NCI-H1092 treated with DMSO at 0.1 percent for 48 hours (cell line): Measurements from ENCODE around the gene INAFM1.
A peak's percentile ranks its signal among the peaks of the same experiment; 100 is the strongest.

Experiments
- DNase-seq: peaks from one replicate; lab custom pipeline; 2025; lab: John Stamatoyannopoulos, UW

Gene INAFM1

DNA sequence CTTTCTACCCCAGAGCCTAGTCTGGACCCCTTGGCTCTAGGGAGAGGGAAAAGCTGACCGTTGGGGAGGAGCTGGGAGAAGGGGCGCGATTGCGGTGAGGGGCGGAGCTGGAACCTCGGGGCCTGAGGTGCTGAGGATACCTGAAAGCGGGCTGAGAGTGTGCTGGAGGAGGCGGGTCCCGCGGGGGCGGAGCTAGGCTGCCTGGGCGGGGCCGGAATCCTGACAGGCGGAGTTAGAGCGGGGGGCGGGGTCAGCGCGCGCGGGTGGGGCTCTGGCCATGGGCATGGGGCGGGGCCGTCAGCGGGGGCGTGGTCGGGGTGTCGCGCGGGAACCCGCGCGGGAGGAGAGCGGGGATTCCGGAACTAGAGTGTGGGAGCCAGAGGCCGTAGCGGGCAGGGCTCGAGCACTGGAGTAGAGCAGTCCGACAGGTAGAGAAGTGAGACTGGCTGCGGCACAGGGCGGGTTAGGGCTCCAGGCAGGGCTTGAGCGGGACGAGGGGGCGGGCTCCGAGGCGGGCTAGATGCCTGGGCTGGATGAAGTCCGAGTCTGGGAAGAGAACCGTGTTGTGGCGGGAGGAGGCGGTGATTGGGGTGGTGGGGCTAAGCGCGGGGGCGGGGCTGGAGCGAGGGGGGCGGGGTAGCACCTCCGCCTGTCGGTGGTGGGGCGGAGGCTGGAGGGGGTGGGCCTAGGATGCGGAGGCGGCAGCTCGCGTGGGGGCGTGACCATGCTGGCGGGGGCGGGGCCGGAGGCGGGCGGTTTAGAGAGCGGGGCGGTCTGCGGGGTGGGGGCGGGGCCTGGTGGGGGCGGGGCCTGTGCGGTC, at the start of gene INAFM1:
Gene INAFM1, plus strand, starts transcription at position 815 of the 820 bp plus-strand sequence. CDS start 35 bp downstream, outside the sequence.
- DNase-seq: peak; percentile 75

- DNase-seq: peak; percentile 72
Observed at GRCh38 chr19:47225746-47226425, 48.8 kb upstream of the INAFM1 start.

DNA sequence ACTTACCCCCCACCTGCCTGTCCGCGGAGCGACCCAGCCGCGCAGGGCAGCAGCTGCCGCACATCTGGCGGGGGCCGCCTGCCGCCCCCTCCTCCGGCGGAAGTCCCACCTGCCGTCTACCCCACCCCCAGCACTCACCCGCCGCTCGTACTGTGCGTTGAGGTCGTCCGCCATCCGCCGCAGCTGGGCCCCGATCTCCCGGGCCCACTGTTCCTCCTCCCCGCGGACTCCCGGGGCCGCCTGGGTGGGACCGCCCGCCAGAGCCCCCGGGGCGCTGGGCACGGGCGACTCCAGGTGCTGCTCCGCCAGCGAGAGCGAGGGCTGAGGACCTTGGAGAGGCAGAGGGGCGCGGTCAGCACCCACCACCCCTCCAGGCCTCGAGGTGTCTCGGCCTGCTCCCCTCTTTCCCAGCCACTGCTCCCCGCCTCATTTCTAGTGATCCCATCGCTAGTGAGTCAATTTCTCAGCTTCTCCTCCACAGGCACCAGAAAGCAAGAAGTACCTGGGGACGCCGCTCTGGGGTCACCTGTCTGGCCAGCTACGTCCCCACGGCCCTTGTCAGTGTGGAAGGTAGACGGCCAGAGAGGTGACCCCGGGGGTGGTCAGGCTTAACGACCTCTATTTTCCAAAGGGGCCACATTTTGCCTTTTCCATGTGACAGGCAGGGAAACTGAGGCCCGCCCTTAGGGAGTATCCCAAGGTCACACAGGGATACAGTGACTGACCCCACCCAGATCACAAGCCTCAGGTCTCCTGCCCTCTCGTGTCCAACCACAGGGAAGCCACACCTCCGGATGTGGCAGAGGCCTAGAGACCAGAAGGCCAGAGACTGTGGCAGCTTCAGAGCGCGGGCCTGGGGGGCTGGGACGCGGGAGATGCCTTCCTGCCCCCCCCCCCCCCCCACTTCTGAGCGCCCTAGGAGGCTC, 48.0 kb upstream of the INAFM1 start:
- no peak for DNase-seq

DNA sequence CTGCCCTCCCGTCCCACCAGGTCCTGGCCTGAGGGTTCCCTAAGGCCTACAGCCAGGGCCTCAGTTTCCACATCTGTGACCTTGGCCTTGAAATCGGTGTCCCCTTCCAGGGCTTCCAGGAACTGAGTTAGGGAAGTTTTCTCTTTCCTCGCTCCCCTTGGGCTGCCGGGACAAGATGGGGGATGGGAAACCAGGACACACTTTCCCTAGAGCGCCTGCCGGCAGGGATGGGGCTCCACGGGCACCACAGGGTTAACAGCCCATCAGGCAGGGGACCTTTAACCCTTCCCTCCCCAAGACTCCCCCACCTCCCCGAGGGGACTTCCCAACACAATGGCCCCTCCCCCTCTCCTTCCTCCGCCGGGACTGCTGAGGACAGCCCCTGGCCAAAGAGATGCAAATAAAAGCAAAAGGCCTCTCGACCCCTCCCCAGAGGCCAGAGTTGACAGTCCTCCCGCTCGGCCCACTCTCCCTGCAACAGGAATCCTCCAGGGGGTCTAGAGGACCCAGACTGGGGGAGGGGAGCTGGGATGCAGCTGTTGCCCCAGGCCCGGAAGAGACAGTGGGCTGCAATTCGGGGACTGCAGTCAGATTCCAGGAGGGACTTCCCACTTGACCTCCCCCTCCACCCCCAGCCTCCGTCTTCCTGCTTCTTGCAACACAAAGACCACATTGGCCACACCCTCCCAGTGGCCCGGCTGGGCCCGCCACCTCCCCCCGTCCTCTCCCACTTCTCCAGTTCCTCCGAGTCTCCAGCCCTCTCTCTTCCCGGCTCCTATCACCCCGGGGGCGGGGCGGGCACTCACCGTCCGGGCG, 47.1 kb upstream of the INAFM1 start:
- no peak for DNase-seq

DNA sequence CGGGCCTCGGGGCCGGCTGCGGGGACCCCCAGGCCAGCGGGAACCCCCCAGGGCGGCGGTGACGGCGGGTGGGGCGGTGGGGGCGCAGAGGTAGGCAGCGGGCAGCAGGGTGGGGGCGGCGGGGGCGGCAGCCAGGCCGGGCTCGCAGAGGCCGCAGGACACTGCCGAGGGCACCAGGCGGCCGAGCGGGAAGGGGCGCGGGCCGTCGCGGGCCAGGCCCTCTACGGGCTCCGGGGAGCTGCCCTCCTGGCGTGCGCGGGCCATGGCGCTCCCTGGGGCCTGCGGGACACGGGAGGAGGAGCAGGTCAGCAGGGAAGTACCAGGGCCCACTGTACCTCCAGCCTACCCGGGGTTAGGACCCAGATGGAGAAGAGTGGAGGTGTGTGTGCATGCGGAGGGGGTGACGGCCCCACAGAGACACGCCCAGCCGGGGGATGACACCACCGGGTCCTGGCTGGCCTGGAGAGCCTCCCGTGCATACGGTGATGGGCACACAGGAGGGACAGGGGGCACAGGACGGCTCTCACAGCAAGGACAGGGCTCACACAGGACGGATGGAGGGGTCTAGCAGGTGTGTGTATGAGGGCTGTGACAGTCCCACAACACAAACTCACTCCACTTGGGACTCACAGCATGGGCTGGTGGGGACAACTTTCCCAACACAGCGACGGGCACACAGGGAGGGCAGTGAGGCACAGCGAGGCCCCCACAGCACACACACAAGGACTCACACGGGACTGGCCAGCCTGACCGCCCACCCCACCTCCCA, 46.3 kb upstream of the INAFM1 start:
- no peak for DNase-seq

- no peak for DNase-seq
Observed at GRCh38 chr19:47228937-47229675, 45.6 kb upstream of the INAFM1 start.

- DNase-seq: no peak
Observed at GRCh38 chr19:47229676-47230053, 45.0 kb upstream of the INAFM1 start.

GRCh38 chr19:47230054-47230920, 44.4 kb upstream of the INAFM1 start:
- no peak for DNase-seq

DNA sequence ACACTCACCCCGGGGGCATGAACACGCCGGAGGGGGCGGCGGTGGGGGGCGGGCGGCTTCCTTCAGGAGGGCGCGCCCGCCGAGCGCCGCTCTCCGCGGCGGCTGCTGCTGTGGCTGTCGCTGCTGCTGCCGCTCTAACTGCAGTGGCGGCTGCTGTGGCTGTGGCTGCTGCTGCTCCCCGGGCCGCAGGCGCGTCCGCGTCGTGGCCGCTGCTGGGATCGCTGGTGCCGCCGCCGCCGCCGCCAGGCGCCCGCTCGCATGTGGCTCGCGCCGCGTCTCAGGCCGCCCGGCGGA, 43.8 kb upstream of the INAFM1 start, which contains the start of gene BBC3:
Gene BBC3, minus strand, starts transcription at position 279 of the 294 bp plus-strand sequence. CDS start 2,768 bp downstream, outside the sequence.
- DNase-seq: no peak

DNA sequence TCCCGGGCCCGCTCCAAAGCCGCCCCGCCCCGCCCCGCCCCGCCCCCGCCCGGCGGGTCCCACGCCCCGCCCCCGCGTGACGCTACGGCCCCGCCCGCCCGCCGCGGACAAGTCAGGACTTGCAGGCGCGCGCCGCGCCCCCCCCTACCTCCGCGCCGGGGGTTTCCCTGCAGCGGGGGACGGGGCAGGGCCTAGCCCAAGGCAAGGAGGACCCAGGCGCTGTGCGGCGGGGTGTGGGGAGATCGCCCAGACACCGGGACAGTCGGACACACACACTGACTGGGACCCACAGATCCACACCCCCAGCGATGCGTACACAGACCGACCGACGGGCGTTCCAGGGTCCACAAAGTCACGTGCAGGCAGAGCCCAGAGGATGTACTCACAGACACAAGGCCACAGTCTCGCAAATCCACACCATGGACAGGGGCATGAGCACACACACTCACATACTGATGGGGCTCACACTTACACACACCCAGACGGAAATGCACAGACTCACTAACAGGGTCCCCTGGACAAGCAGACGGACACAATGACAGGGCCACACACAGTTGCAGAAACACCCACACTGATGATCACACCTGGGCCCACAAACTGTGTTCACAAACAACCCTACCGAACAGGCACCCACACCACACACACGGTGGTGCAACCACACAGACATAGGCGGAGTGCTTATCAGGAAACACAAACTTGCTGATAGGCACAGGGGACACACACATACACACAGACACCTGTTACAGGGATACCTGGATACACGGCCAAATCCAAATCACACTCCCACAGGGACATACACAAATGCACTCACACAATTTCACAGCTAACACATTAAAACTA, 43.2 kb upstream of the INAFM1 start:
- DNase-seq: no peak

GRCh38 chr19:47232422-47233211, 42.1 kb upstream of the INAFM1 start:
- DNase-seq: no peak

DNA sequence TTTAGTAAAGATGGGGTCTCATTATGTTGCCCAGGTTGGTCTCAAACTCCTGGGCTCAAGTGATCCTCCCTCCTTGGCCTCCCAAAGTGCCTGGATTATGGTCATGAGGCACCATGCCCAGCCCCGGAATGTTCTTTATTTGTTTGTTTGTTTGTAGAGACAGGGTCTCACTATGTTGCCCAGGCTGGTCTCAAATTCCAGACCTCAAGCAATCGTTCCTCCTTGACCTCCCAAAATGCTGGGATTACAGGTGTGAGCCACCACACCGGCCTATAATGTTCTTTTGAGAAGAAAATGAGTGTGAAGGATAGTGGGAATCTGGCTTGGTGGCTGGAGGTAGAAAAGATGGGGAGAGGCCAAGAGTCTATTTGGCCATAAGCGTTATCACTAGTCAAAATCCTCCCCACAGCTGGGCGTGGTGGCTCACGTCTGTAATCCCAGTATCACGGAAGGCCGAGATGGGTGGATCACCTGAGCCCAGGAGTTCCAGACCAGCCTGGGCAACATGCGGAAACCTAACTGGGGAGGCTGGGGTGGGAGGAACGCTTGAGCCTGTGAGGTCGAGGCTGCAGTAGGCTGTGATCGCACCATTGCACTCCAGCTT, 38.5 kb upstream of the INAFM1 start:
- no peak for DNase-seq

DNA sequence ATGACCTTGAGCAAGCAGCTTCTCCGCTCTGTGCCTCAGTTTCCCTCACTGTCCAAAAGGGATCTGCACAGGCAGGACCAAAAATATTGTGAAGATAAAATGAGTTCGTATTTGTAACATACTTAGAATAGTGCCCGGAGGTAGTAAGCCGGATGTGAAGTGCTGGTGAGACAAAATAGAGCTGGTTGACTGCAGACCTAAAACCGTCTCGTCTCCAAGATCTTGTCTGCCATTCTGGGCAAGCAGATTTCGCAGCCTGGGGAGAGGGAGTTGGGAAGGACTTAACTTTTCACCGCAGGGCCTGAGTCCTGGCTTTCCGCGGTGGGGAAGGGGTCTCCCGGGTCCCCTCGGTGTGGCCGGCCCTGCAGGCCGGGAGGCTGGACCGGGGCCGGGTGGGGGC, 35.5 kb upstream of the INAFM1 start:
- DNase-seq: no peak

DNA sequence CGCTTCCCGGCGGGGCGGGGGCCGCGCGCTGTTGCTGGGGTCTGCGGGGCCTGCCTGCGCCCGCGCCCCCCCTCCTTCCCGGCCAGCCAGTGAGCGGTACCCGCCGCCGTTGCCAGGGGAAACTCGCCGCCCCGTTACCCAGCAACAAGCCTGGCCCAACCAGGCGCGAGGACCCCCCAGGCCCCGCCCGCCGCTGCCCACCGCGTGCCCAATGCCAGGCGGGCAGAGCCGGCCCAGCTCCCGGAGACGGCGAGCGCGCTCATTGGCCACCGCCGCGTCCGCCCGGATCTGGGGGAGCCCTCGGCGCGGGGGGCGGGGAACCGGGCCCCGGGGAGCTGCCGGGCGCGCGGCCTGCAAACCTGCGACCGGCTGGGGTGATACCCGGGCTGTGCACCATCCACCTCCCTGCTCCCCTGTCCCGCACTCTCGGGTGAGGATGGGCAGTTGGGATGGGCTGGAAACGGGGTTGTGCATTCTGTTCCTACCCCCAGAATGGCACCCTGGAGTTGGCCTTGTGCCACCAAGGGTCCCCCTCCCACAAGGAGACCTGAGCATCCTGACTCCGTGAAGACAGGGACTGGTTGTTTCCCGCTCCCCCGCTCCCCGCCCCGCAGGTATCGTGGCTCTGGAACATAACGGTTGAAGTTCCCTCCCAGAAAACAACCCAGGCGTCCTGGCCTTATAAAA, 34.9 kb upstream of the INAFM1 start:
- DNase-seq: peak; percentile 78

DNA sequence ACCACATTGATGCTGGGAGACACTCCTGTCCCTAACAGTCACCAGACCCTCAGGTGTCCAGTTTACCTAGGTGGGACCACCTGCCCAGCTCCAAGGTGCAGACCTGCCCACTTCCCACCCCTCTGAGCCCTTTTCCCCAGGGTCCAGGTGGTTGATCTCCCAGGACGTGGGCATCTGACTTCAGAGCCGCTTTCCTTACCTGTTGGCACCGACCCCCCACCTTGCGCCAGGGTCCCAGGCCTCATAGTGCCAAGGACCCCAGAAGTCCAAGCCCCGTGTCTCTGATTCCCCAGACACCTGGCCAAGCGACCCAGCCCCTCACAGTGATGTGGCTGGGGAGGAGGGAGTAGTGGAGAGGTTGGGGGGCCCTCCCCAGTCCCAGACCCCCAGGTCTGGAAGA, 34.1 kb upstream of the INAFM1 start:
- no peak for DNase-seq
